ENCODE measurements around the gene TOE1. TPM values are rescaled to one million over a fixed set of nuclear protein-coding genes. Genes with fewer than 3 reads are reported as not detected.
"Not testable (repeated sequence)": the region's sequence is repeated elsewhere in the genome, so short reads cannot be mapped to it uniquely, and the experiment has no call there.

The TOE1 gene
- polyA plus RNA-seq, 2 donors: 4.4 to 8.0 TPM

DNA sequence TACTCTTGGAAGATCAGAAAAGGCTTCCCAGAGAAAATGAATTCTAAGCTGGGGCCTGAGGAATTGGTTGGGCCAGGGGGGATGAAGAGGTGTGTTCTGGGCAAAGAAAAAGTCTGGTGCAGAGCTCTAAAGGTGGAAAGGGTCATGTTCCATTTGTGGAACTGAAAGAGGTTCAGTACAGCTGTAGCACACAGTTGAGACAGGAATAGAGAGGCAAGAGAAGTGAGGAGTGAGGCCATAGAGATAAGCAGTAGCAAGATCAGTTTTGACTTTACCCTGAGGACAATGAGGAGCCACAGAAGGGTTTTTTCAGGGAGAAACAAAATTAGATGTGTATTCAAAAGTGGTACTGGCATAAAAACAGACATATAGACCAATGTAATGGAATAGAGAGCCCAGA, 30.6 kb downstream of the TOE1 start:
- no peak overlapping the region for H3K4me3 ChIP-seq (ENCODE audit: low read depth in 1 of 2, low read length in 2 of 2)
- H3K36me3 ChIP-seq (ENCODE audit: control insufficient read depth in 2 of 2, insufficient read depth in 2 of 2, low read length in 1 of 2): no peaks in the 10 kb centered on the region
- no peak overlapping the region for H3K27ac ChIP-seq (ENCODE audit: low read depth in 2 of 2, low read length in 1 of 2)
- H3K4me1 ChIP-seq (ENCODE audit: control insufficient read depth in 2 of 2, insufficient read depth in 2 of 2, low read length in 1 of 2): no peaks in the 10 kb centered on the region
- H3K27me3 ChIP-seq (ENCODE audit: control insufficient read depth in 1 of 2, insufficient read depth in 2 of 2, low read length in 2 of 2): no peaks in the 10 kb centered on the region
- no peaks in the 10 kb centered on the region for H3K9me3 ChIP-seq (ENCODE audit: control insufficient read depth in 2 of 2, insufficient read depth in 1 of 2, low read depth in 1 of 2, low read length in 1 of 2)

DNA sequence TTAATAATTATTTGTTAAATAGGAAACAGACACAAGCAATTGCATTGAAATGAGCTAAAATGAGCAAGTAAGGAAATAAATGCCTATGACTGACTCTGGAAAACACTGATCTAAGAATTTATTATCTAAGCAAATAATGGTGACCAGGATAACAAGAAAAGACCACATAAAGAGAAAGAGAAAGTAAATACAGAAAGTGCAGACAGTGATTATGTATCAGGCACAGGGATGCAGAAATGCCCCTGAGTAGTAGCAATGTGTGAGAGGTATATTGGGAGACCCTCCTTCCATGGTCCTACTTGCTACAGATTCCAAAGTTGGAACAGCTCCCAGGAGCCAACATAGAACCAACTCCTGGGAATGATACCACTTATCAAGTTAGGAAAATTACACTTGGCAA, 33.6 kb downstream of the TOE1 start:
- Histone ChIP-seq H3K4me1 (ENCODE audit: control insufficient read depth in 2 of 2, insufficient read depth in 2 of 2, low read length in 1 of 2) (no peaks in the 10 kb centered on the region), H3K27me3 (ENCODE audit: control insufficient read depth in 1 of 2, insufficient read depth in 2 of 2, low read length in 2 of 2) (no peaks in the 10 kb centered on the region), H3K9me3 (ENCODE audit: control insufficient read depth in 2 of 2, insufficient read depth in 1 of 2, low read depth in 1 of 2, low read length in 1 of 2) (no peaks in the 10 kb centered on the region), H3K4me3 (ENCODE audit: low read depth in 1 of 2, low read length in 2 of 2) (no peak overlapping the region), H3K36me3 (ENCODE audit: control insufficient read depth in 2 of 2, insufficient read depth in 2 of 2, low read length in 1 of 2) (no peaks in the 10 kb centered on the region), H3K27ac (ENCODE audit: low read depth in 2 of 2, low read length in 1 of 2) (no peak overlapping the region)

DNA sequence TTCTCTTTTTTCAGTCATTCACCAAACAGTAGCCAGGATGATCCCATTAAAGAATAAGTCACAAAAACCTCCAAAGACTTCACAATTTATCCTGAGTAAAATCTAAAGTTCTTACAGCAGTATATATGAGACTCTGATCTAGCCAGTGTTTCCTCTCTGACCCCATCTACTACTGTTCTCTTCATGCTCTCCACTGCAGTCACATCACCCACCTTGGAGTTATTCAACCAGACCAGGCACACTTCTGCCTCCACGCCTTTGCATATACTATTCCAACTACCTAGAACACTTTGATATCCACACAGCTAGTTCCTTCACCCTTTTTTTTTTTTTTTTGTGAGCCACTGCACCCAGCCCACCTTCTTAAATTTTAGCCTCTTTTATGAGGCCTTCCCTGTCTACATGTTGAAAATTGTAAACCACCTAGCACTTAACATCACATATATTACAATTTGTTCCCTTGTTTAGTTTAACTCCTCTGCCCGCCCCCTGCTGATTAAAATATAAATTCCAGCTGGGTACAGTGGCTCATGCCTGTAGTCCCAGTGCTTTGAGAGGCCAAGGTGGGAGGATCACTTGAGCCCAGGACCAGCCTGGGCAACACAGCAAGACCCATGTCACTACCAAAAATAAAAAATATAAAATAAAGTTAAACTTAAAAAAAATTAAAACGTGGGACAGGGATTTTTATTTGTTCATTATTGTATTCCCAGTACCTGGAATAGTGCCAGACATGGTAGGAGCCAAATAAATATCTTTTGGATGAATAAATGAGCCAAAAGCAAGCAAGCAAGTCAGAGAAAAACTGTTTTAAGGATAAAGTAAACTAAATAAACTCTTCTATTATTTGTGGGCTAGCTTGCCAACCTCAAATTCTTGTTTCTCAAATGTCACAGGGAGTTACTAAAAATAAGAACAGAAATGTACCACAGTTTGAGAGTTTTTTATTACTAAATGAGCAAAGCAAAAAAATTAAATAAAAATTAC, 35.4 kb downstream of the TOE1 start:
- 57% methylated on average over 3 of the region's 3 CpGs for WGBS, 2 donors
- Histone ChIP-seq H3K4me3 (ENCODE audit: low read depth in 1 of 2, low read length in 2 of 2) (no peak overlapping the region), H3K4me1 (ENCODE audit: control insufficient read depth in 2 of 2, insufficient read depth in 2 of 2, low read length in 1 of 2) (no peaks in the 10 kb centered on the region), H3K9me3 (ENCODE audit: control insufficient read depth in 2 of 2, insufficient read depth in 1 of 2, low read depth in 1 of 2, low read length in 1 of 2) (no peaks in the 10 kb centered on the region), H3K27ac (ENCODE audit: low read depth in 2 of 2, low read length in 1 of 2) (no peak overlapping the region), H3K36me3 (ENCODE audit: control insufficient read depth in 2 of 2, insufficient read depth in 2 of 2, low read length in 1 of 2) (no peaks in the 10 kb centered on the region), H3K27me3 (ENCODE audit: control insufficient read depth in 1 of 2, insufficient read depth in 2 of 2, low read length in 2 of 2) (no peaks in the 10 kb centered on the region)

DNA sequence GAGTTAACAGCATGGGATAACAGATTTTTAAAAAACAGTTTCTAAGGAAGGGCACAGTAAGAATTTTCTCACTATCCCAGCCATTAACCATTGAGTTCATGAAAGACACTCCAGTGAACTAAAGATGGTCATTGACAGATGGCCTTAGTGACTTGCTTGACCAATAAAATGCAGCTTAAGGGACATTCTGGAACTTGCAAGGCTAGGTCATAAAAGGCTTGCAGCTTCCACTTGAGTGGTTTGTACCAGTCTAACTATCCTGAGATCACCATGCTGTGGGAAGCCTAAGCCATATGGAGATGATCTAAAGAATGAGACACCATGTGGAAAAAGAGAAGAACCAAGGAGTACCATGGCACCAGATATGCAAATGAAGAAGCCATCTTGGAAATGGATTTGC, 38.2 kb downstream of the TOE1 start:
- Histone ChIP-seq H3K27me3 (ENCODE audit: control insufficient read depth in 1 of 2, insufficient read depth in 2 of 2, low read length in 2 of 2) (no peaks in the 10 kb centered on the region), H3K4me3 (ENCODE audit: low read depth in 1 of 2, low read length in 2 of 2) (no peak overlapping the region), H3K27ac (ENCODE audit: low read depth in 2 of 2, low read length in 1 of 2) (no peak overlapping the region), H3K36me3 (ENCODE audit: control insufficient read depth in 2 of 2, insufficient read depth in 2 of 2, low read length in 1 of 2) (no peaks in the 10 kb centered on the region), H3K4me1 (ENCODE audit: control insufficient read depth in 2 of 2, insufficient read depth in 2 of 2, low read length in 1 of 2) (peaks cover 0 to 2% of the 10 kb centered on the region in 2 donors), H3K9me3 (ENCODE audit: control insufficient read depth in 2 of 2, insufficient read depth in 1 of 2, low read depth in 1 of 2, low read length in 1 of 2) (no peaks in the 10 kb centered on the region)

DNA sequence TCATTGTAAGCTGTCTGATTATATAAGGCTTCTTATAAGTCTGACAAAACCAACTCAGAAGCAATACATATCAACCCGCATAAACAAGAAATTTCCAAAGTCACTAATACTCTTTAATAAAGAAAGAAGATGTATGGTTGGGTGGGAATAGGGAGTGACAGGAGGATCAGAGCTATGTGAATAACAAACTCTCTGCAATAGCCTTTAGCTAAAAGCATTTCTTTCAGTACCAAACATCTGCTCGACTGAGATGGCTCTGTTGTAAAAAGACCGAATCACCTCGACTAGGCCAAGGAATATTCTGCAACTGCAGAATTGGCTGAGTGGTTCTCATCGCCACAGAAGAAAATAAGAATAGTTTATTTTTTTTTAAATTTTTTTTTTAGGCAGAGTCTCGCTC, 39.6 kb downstream of the TOE1 start:
- WGBS, 2 donors: 93% methylated on average over 6 of the region's 6 CpGs
- Histone ChIP-seq H3K27ac (ENCODE audit: low read depth in 2 of 2, low read length in 1 of 2) (no peak overlapping the region), H3K4me3 (ENCODE audit: low read depth in 1 of 2, low read length in 2 of 2) (no peak overlapping the region), H3K4me1 (ENCODE audit: control insufficient read depth in 2 of 2, insufficient read depth in 2 of 2, low read length in 1 of 2) (peaks cover 0 to 2% of the 10 kb centered on the region in 2 donors), H3K27me3 (ENCODE audit: control insufficient read depth in 1 of 2, insufficient read depth in 2 of 2, low read length in 2 of 2) (no peaks in the 10 kb centered on the region), H3K36me3 (ENCODE audit: control insufficient read depth in 2 of 2, insufficient read depth in 2 of 2, low read length in 1 of 2) (no peaks in the 10 kb centered on the region), H3K9me3 (ENCODE audit: control insufficient read depth in 2 of 2, insufficient read depth in 1 of 2, low read depth in 1 of 2, low read length in 1 of 2) (no peaks in the 10 kb centered on the region)

DNA sequence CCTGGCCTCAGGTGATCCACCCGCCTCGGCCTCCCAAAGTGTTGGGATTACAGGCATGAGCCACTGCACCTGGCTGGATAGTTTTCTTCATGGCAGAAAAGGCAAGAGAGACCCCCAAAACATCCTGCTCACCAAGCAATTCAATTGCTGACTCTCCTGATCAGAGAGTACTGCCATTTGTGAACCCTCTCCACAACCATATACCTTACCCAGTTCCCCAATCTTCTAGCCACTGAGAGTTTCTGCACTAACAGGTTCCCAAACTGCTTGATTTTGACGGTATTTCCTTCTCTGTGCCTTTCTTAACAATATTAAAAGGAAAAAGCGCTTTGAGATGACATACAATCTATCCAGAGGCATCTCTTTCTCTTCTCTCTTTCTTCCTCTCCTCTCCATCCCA, 40.2 kb downstream of the TOE1 start:
- WGBS, 2 donors: 92 to 94% methylated on average over 4 of the region's 4 CpGs
- Histone ChIP-seq H3K9me3 (ENCODE audit: control insufficient read depth in 2 of 2, insufficient read depth in 1 of 2, low read depth in 1 of 2, low read length in 1 of 2) (no peaks in the 10 kb centered on the region), H3K36me3 (ENCODE audit: control insufficient read depth in 2 of 2, insufficient read depth in 2 of 2, low read length in 1 of 2) (no peaks in the 10 kb centered on the region), H3K4me1 (ENCODE audit: control insufficient read depth in 2 of 2, insufficient read depth in 2 of 2, low read length in 1 of 2) (peaks cover 0 to 2% of the 10 kb centered on the region in 2 donors), H3K27ac (ENCODE audit: low read depth in 2 of 2, low read length in 1 of 2) (no peak overlapping the region), H3K4me3 (ENCODE audit: low read depth in 1 of 2, low read length in 2 of 2) (no peak overlapping the region), H3K27me3 (ENCODE audit: control insufficient read depth in 1 of 2, insufficient read depth in 2 of 2, low read length in 2 of 2) (no peaks in the 10 kb centered on the region)

DNA sequence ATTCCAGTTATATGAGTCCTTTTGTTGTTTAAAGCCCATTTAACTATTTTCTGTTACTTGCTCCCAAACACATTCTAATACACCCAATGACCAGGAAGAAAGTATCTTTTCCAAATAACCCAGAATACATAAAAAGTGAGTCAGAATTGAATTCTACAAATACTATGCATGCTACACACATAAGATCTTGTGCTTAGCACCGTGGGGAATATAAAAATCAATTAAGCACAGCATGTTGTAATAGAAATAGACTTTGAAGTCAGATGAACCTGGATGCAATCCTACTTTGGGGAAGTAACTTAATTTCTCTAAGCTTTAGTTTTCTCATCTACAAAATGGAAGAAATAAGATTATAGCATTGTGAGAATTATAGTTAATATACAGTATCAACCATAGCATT, 40.8 kb downstream of the TOE1 start:
- H3K9me3 ChIP-seq (ENCODE audit: control insufficient read depth in 2 of 2, insufficient read depth in 1 of 2, low read depth in 1 of 2, low read length in 1 of 2): no peaks in the 10 kb centered on the region
- H3K27me3 ChIP-seq (ENCODE audit: control insufficient read depth in 1 of 2, insufficient read depth in 2 of 2, low read length in 2 of 2): no peaks in the 10 kb centered on the region
- H3K36me3 ChIP-seq (ENCODE audit: control insufficient read depth in 2 of 2, insufficient read depth in 2 of 2, low read length in 1 of 2): peaks cover 0 to 2% of the 10 kb centered on the region in 2 donors
- 89 to 93% methylated on average over 1 of the region's 1 CpG for WGBS, 2 donors
- H3K27ac ChIP-seq (ENCODE audit: low read depth in 2 of 2, low read length in 1 of 2): no peak overlapping the region
- peaks cover 0 to 2% of the 10 kb centered on the region in 2 donors for H3K4me1 ChIP-seq (ENCODE audit: control insufficient read depth in 2 of 2, insufficient read depth in 2 of 2, low read length in 1 of 2)
- H3K4me3 ChIP-seq (ENCODE audit: low read depth in 1 of 2, low read length in 2 of 2): no peak overlapping the region

DNA sequence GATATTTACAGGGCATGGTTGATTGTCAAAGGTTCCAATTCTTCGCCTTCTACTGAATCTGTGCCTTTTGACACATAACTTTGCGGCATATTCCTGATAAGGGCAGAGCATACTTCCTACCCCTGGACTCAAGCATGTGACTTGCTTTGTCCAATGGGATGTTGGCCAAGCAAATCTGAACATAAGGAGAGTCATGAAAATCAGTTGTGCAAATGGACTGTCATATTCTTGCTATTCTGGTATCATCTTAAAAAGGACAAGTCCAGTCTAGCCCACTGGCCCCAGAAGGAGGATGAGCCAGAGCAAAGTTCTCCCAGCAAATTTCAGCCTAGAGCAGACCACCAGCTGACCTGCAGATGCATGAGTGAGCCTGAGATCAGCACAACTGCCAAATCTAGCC, 41.3 kb downstream of the TOE1 start:
- H3K36me3 ChIP-seq (ENCODE audit: control insufficient read depth in 2 of 2, insufficient read depth in 2 of 2, low read length in 1 of 2): peaks cover 0 to 2% of the 10 kb centered on the region in 2 donors
- no peaks in the 10 kb centered on the region for H3K9me3 ChIP-seq (ENCODE audit: control insufficient read depth in 2 of 2, insufficient read depth in 1 of 2, low read depth in 1 of 2, low read length in 1 of 2)
- H3K4me1 ChIP-seq (ENCODE audit: control insufficient read depth in 2 of 2, insufficient read depth in 2 of 2, low read length in 1 of 2): peaks cover 0 to 2% of the 10 kb centered on the region in 2 donors
- no peak overlapping the region for H3K4me3 ChIP-seq (ENCODE audit: low read depth in 1 of 2, low read length in 2 of 2)
- no peak overlapping the region for H3K27ac ChIP-seq (ENCODE audit: low read depth in 2 of 2, low read length in 1 of 2)
- no peaks in the 10 kb centered on the region for H3K27me3 ChIP-seq (ENCODE audit: control insufficient read depth in 1 of 2, insufficient read depth in 2 of 2, low read length in 2 of 2)
- 97 to 98% methylated on average over 2 of the region's 2 CpGs for WGBS, 2 donors

DNA sequence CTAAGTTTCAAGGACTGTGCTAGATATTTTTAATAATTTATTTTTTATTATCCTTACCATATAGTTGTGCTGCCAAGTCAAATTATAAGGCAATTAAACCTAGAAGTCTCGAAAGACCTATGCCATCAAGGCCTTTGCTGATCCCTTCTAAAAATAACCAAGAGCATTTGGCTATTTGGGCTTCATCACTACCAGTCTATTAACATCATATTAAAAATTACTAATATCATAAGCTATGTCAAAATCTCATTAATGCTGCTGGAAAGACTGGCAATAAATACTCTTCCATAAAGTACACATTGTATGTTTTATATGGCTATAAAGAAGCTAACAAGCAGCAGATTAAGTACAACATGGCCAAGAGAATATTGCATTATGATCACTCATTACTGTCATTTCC, 43.2 kb downstream of the TOE1 start:
- 66 to 72% methylated on average over 1 of the region's 1 CpG for WGBS, 2 donors
- no peaks in the 10 kb centered on the region for H3K9me3 ChIP-seq (ENCODE audit: control insufficient read depth in 2 of 2, insufficient read depth in 1 of 2, low read depth in 1 of 2, low read length in 1 of 2)

DNA sequence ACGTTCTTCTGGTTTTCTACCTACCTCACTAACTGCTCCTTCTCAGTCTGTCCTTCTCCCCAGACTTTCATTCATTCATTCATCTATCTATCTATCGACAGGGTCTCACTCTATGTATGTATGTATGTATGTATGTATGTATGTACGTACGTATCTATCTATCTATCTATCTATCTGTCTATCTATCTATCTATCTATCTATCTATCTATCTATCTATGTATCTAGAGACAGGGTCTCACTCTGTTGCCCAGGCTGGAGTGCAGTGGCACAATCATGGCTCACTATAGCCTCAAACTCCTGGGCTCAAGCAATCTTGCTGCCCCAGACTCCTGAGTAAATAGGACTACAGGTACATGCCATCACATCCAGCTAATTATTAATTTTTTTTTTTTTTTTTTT, 44.2 kb downstream of the TOE1 start:
- not testable (repeated sequence) for H3K4me3 ChIP-seq (ENCODE audit: low read depth in 1 of 2, low read length in 2 of 2); H3K36me3 ChIP-seq (ENCODE audit: control insufficient read depth in 2 of 2, insufficient read depth in 2 of 2, low read length in 1 of 2); H3K9me3 ChIP-seq (ENCODE audit: control insufficient read depth in 2 of 2, insufficient read depth in 1 of 2, low read depth in 1 of 2, low read length in 1 of 2); H3K4me1 ChIP-seq (ENCODE audit: control insufficient read depth in 2 of 2, insufficient read depth in 2 of 2, low read length in 1 of 2); H3K27ac ChIP-seq (ENCODE audit: low read depth in 2 of 2, low read length in 1 of 2); H3K27me3 ChIP-seq (ENCODE audit: control insufficient read depth in 1 of 2, insufficient read depth in 2 of 2, low read length in 2 of 2)
- 93 to 94% methylated on average over 4 of the region's 4 CpGs for WGBS, 2 donors

More for the DNA sequence above, 43.2 kb downstream of the TOE1 start:
- Histone ChIP-seq H3K27ac (ENCODE audit: low read depth in 2 of 2, low read length in 1 of 2) (no peak overlapping the region), H3K36me3 (ENCODE audit: control insufficient read depth in 2 of 2, insufficient read depth in 2 of 2, low read length in 1 of 2) (peaks cover 0 to 2% of the 10 kb centered on the region in 2 donors), H3K4me3 (ENCODE audit: low read depth in 1 of 2, low read length in 2 of 2) (no peak overlapping the region), H3K27me3 (ENCODE audit: control insufficient read depth in 1 of 2, insufficient read depth in 2 of 2, low read length in 2 of 2) (no peaks in the 10 kb centered on the region), H3K4me1 (ENCODE audit: control insufficient read depth in 2 of 2, insufficient read depth in 2 of 2, low read length in 1 of 2) (peaks cover 0 to 2% of the 10 kb centered on the region in 2 donors)
